Ishikawa (cell line): ENCODE data around the gene TMCC1.

Source experiments
- CEBPB ChIP-seq: IDR thresholded peaks from 2 replicates; pipeline ENCODE4 v1.6.1; 2012
- CREB1 ChIP-seq: IDR thresholded peaks from 2 replicates; pipeline ENCODE4 v1.6.1; 2012; ENCODE audit warnings: low read depth
- EGR1 ChIP-seq: IDR thresholded peaks from 2 replicates; pipeline ENCODE4 v1.6.1; 2012
- EP300 ChIP-seq: IDR thresholded peaks from 2 replicates; pipeline ENCODE4 v1.6.1; 2012; ENCODE audit warnings: borderline replicate concordance
- FOXM1 ChIP-seq: IDR thresholded peaks from 2 replicates; pipeline ENCODE4 v1.6.1; 2012; ENCODE audit warnings: low read depth, borderline replicate concordance
- MAX ChIP-seq: IDR thresholded peaks from 2 replicates; pipeline ENCODE4 v1.6.1; 2012
- NFIC ChIP-seq: IDR thresholded peaks from 2 replicates; pipeline ENCODE4 v1.6.1; 2012
- RAD21 ChIP-seq: IDR thresholded peaks from 2 replicates; pipeline ENCODE4 v1.6.1; 2012; ENCODE audit warnings: low read depth
- REST ChIP-seq: IDR thresholded peaks from 2 replicates; pipeline ENCODE4 v1.6.1; 2012; ENCODE audit warnings: low read depth, mild to moderate bottlenecking
- TAF1 ChIP-seq: IDR thresholded peaks from 2 replicates; pipeline ENCODE4 v1.6.1; 2012; ENCODE audit warnings: low read depth, mild to moderate bottlenecking
- TEAD4 ChIP-seq: IDR thresholded peaks from 2 replicates; pipeline ENCODE4 v1.6.1; 2012
- YY1 ChIP-seq: IDR thresholded peaks from 2 replicates; pipeline ENCODE4 v1.6.1; 2012; ENCODE audit warnings: low read depth
- ZBTB7A ChIP-seq: IDR thresholded peaks from 2 replicates; pipeline ENCODE4 v1.6.1; 2012; ENCODE audit warnings: low read depth

GRCh38 chr3:129934234-129935123 is 41.0 kb upstream of the TMCC1 start:
- TF ChIP-seq EGR1 (no peak), MAX (no peak; the same call in 1 of the 2 replicates), CREB1 (no peak), FOXM1 (no peak), ZBTB7A (peak; percentile 92), EP300 (no peak), RAD21 (peak; percentile 93), REST (no peak), TEAD4 (no peak), TAF1 (no peak), NFIC (no peak), YY1 (no peak), CEBPB (no peak)
